ENCODE data around the gene ITK. TPM values are rescaled to one million over a fixed set of nuclear protein-coding genes. Genes with fewer than 3 reads are reported as not detected.

ITK gene
- total RNA-seq, 2 donors from 2014 or later = 3.4 to 8.2 TPM

DNA sequence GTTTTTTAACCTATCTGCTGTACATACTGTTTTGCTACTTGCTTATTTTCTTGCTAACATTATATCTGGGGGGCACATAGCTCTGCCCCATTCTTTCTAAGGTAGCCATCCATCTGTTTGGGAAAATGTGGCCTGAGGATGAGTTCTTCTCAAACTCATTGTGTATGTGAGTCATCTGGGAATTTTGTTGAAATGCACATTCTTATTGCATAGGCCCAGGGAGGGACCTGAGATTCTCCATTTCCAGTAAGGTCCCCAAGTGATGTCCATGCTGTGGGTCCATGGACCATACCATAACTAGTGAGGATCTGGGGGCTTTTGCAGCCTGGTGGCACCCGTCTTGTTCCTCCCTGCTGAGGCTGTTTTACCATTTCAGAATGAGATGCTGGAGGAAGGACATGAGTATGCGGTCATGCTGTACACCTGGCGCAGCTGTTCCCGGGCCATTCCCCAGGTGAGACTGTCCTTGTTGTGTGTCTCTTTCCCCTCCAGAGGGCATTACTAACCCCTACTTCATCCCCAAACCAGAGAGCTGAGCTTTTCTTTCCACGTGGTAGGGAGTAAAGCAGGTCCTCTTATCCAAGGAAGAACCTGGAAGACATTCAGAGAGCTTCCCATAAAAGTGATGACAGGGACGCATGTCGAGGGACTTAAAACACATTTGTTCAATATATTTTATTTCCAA is 113.9 kb downstream of the ITK start:
- Histone ChIP-seq H3K27ac (no peak overlapping the region), H3K4me1 (ENCODE audit: control insufficient read depth in 1 of 2, low read depth in 2 of 2) (no peaks in the 10 kb centered on the region), H3K4me3 (no peak overlapping the region), H3K9me3 (no peaks in the 10 kb centered on the region), H3K36me3 (no peaks in the 10 kb centered on the region), H3K27me3 (replicated peaks; ENCODE audit: insufficient read depth) (no peaks in the 10 kb centered on the region)
- ATAC-seq (ENCODE audit: insufficient number of reproducible peaks, low FRiP score, low read depth) (no peak), DNase-seq (ENCODE audit: low spot score) (no peak)
- TF ChIP-seq, protein P1, sequence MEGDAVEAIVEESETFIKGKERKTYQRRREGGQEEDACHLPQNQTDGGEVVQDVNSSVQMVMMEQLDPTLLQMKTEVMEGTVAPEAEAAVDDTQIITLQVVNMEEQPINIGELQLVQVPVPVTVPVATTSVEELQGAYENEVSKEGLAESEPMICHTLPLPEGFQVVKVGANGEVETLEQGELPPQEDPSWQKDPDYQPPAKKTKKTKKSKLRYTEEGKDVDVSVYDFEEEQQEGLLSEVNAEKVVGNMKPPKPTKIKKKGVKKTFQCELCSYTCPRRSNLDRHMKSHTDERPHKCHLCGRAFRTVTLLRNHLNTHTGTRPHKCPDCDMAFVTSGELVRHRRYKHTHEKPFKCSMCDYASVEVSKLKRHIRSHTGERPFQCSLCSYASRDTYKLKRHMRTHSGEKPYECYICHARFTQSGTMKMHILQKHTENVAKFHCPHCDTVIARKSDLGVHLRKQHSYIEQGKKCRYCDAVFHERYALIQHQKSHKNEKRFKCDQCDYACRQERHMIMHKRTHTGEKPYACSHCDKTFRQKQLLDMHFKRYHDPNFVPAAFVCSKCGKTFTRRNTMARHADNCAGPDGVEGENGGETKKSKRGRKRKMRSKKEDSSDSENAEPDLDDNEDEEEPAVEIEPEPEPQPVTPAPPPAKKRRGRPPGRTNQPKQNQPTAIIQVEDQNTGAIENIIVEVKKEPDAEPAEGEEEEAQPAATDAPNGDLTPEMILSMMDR (IDR thresholded peaks at IDR 0.05) = no peak

DNA sequence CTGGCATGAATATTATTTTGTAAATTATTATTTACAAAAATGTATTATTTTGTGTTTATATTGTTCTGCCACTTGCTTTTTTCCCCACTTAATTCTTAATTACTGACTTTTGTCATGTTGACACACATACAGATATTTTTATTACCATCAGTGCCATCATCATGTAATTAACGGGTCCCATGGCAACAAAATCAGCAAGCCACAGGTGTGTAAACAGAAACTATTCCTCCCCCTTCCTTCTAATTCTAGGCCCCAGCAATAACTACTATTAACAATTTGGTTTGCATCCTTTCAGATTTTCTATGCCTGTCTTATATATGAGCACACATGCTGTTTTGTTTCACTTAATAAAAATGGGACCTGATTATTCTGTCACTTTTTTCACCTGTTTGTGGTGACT is 114.6 kb downstream of the ITK start:
- no peak overlapping the region for H3K27ac ChIP-seq
- DNase-seq (ENCODE audit: low spot score) (no peak), ATAC-seq (ENCODE audit: insufficient number of reproducible peaks, low FRiP score, low read depth) (no peak)
- no peaks in the 10 kb centered on the region for H3K36me3 ChIP-seq
- no peaks in the 10 kb centered on the region for H3K4me1 ChIP-seq (ENCODE audit: control insufficient read depth in 1 of 2, low read depth in 2 of 2)
- TF ChIP-seq, protein P1 (IDR thresholded peaks at IDR 0.05) = no peak
- H3K27me3 ChIP-seq (replicated peaks; ENCODE audit: insufficient read depth) = no peaks in the 10 kb centered on the region
- H3K9me3 ChIP-seq = no peaks in the 10 kb centered on the region
- no peak overlapping the region for H3K4me3 ChIP-seq

DNA sequence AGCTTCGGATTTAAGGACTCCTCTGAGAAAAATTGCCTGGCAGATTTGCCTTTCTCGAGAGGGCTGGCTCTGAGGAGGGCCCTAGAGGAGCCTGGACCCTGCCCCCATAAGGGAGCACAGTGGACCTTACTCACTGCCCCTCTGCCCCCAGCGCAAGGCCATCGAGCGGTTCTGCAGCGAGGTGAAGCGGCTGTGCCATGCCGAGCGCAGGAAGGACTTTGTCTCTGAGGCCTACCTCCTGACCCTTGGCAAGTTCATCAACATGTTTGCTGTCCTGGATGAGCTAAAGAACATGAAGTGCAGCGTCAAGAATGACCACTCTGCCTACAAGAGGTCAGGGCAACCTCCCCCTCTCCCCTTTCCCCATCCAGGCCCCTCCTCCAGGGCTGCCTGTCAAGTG is 119.9 kb downstream of the ITK start:
- no peaks in the 10 kb centered on the region for H3K9me3 ChIP-seq
- no peak overlapping the region for H3K27ac ChIP-seq
- peaks cover 4% of the 10 kb centered on the region for H3K36me3 ChIP-seq
- no peak for ATAC-seq (ENCODE audit: insufficient number of reproducible peaks, low FRiP score, low read depth)
- H3K4me3 ChIP-seq = no peak overlapping the region
- no peaks in the 10 kb centered on the region for H3K4me1 ChIP-seq (ENCODE audit: control insufficient read depth in 1 of 2, low read depth in 2 of 2)
- TF ChIP-seq, protein P1 (IDR thresholded peaks at IDR 0.05) = no peak
- DNase-seq (ENCODE audit: low spot score) = no peak
- H3K27me3 ChIP-seq (replicated peaks; ENCODE audit: insufficient read depth) = no peaks in the 10 kb centered on the region

DNA sequence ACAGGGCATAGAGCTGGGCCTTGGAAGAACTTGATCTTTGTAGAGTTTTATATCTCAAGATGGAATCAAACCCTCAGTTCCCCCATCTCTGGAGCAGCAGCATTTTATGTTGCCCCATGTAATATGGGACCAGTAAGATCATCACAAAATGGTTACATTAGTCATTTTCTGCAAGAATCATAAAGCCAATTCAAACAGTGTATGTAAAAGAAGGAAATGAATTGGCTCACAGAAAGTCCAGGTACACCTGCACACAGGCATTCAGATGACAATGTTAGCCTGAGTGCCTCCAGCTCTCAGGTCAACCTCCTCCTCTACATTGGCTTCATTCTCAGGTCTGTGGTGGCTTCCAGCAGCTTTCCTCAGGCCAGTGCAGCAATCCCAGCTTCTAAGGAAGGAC is 120.4 kb downstream of the ITK start:
- H3K9me3 ChIP-seq = no peaks in the 10 kb centered on the region
- TF ChIP-seq, protein P1 (IDR thresholded peaks at IDR 0.05) = no peak
- H3K36me3 ChIP-seq = peaks cover 4% of the 10 kb centered on the region
- no peaks in the 10 kb centered on the region for H3K4me1 ChIP-seq (ENCODE audit: control insufficient read depth in 1 of 2, low read depth in 2 of 2)
- ATAC-seq (ENCODE audit: insufficient number of reproducible peaks, low FRiP score, low read depth) (no peak), DNase-seq (ENCODE audit: low spot score) (no peak)
- no peak overlapping the region for H3K4me3 ChIP-seq
- H3K27me3 ChIP-seq (replicated peaks; ENCODE audit: insufficient read depth) = no peaks in the 10 kb centered on the region
- H3K27ac ChIP-seq = no peak overlapping the region

DNA sequence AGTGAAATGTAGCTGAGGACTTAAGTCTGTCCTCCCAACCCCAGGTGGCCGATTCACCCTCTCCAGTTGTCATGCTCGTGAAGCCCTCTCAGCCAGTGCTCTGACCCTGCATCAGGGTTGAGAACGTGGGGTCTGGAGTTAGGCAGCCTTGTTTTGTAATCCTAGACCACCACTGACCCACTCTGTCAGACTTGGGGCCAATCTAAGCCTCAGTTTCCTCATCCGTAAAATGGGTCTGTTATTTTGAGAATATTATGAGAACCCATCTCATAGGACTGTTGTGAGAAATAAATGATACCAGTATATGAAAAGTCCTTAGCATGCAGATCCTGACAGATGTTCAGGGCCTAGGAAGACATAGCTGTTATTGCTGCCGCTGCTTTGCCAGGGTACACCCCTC is 122.4 kb downstream of the ITK start:
- Histone ChIP-seq H3K4me1 (ENCODE audit: control insufficient read depth in 1 of 2, low read depth in 2 of 2) (no peaks in the 10 kb centered on the region), H3K27ac (no peak overlapping the region), H3K36me3 (peaks cover 4% of the 10 kb centered on the region), H3K9me3 (no peaks in the 10 kb centered on the region), H3K27me3 (replicated peaks; ENCODE audit: insufficient read depth) (no peaks in the 10 kb centered on the region), H3K4me3 (no peak overlapping the region)
- DNase-seq (ENCODE audit: low spot score) (no peak), ATAC-seq (ENCODE audit: insufficient number of reproducible peaks, low FRiP score, low read depth) (no peak)
- TF ChIP-seq, protein P1 (IDR thresholded peaks at IDR 0.05) = no peak
